Hair follicular keratinocyte (primary cell): ENCODE measurements around the gene ZNF888. TPM values are rescaled to one million over a fixed set of nuclear protein-coding genes. Genes with fewer than 3 reads are reported as not detected.

Experiments used
- total RNA-seq: library from RNA; depleted of rRNA; stranded (reverse); fragments of >200 nt; gene quantifications from 2 replicates; pipeline ENCODE4 v1.2.3, GENCODE V29; 2015

ZNF888 gene
- 3.4 and 6.2 TPM in 2 replicates for total RNA-seq

GRCh38 chr19:52922841-52923777 lies at the start of gene ZNF888:
Gene ZNF888, minus strand, starts transcription at chr19:52923428. Its CDS starts 5,555 bp downstream, at chr19:52917873.

GRCh38 chr19:52962394-52963246 lies 39.4 kb upstream of the ZNF888 start, which contains the start of gene ZNF816:
Gene ZNF816, minus strand, starts transcription at chr19:52962881. Its CDS starts 6,792 bp downstream, at chr19:52956089.

GRCh38 chr19:52897138-52897935 lies 25.9 kb downstream of the ZNF888 start, which contains the start of gene ZNF320:
Gene ZNF320, minus strand, starts transcription at chr19:52897635. Its CDS starts 7,380 bp downstream, at chr19:52890255.

GRCh38 chr19:52857378-52858191 lies 65.6 kb downstream of the ZNF888 start, which contains the start of gene ZNF468:
Gene ZNF468, minus strand, starts transcription at chr19:52857619. Its CDS starts 3,347 bp downstream, at chr19:52854272.

Other genes with a start within 250 kb of the ZNF888 start
- 2.2 and 3.4 TPM in 2 replicates for gene ZNF611, start 188.4 kb downstream of the ZNF888 start, total RNA-seq
- 2.2 and 5.0 TPM in 2 replicates for gene ZNF600, start 136.6 kb downstream of the ZNF888 start, total RNA-seq
- gene ZNF28, start 101.8 kb downstream of the ZNF888 start, total RNA-seq = 12.0 and 12.7 TPM in 2 replicates
- 6.8 and 10.1 TPM in 2 replicates for gene ZNF468, start 65.8 kb downstream of the ZNF888 start, total RNA-seq
- gene ZNF320, start 25.8 kb downstream of the ZNF888 start, total RNA-seq = 5.4 and 5.5 TPM in 2 replicates
- gene ZNF816, start 39.5 kb upstream of the ZNF888 start, total RNA-seq = 3.5 and 4.8 TPM in 2 replicates
- not detected in 2 replicates for gene ERVV-1, start 90.5 kb upstream of the ZNF888 start, total RNA-seq
- gene ERVV-2, start 121.3 kb upstream of the ZNF888 start, total RNA-seq = not detected in 2 replicates
- gene ZNF160, start 180.0 kb upstream of the ZNF888 start, total RNA-seq = 7.4 and 10.4 TPM in 2 replicates
- 1.0 and 1.6 TPM in 2 replicates for gene ZNF415, start 209.5 kb upstream of the ZNF888 start, total RNA-seq
- gene ZNF347, start 235.6 kb upstream of the ZNF888 start, total RNA-seq = 2.5 and 3.1 TPM in 2 replicates